Parathyroid adenoma (tissue), 2 donors: ENCODE results near the gene KRTAP10-10.
"Not testable (repeated sequence)": the region's sequence is repeated elsewhere in the genome, so short reads cannot be mapped to it uniquely, and the experiment has no call there.

Source experiments
- H2AFZ ChIP-seq: fragments of 300-600 bp; sonication (generic); one replicate; pipeline ENCODE4 v1.7.0; 2017; ENCODE audit warnings: antibody characterized with exemption, mild to moderate bottlenecking
- H3K27ac ChIP-seq: fragments of 300-600 bp; sonication (generic); one replicate; pipeline ENCODE4 v1.7.0; 2017
- H3K27me3 ChIP-seq: fragments of 300-600 bp; sonication (generic); one replicate; pipeline ENCODE4 v1.7.0; 2017; ENCODE audit warnings: low read length; ENCODE audit not compliant: control insufficient read depth, insufficient read depth
- H3K36me3 ChIP-seq: fragments of 300-600 bp; sonication (generic); one replicate; pipeline ENCODE4 v1.7.0; 2017; ENCODE audit warnings: low read length; ENCODE audit not compliant: control insufficient read depth, insufficient read depth
- H3K4me1 ChIP-seq: fragments of 300-600 bp; sonication (generic); one replicate; pipeline ENCODE4 v1.7.0; 2017; ENCODE audit warnings: control low read depth
- H3K4me2 ChIP-seq: fragments of 300-600 bp; sonication (generic); one replicate; pipeline ENCODE4 v1.7.0; 2017; ENCODE audit warnings: low read length
- H3K4me3 ChIP-seq: fragments of 300-600 bp; sonication (generic); one replicate; pipeline ENCODE4 v1.7.0; 2017; ENCODE audit warnings: low read depth, low read length
- H3K79me2 ChIP-seq: fragments of 300-600 bp; sonication (generic); one replicate; pipeline ENCODE4 v1.7.0; 2017; ENCODE audit warnings: control low read depth
- H3K9ac ChIP-seq: fragments of 300-600 bp; sonication (generic); one replicate; pipeline ENCODE4 v1.7.0; 2017; ENCODE audit warnings: mild to moderate bottlenecking
- H3K9me3 ChIP-seq: fragments of 300-600 bp; sonication (generic); one replicate; pipeline ENCODE4 v1.7.0; 2017; ENCODE audit warnings: low read length; ENCODE audit not compliant: control insufficient read depth
- CTCF ChIP-seq: fragments of 300-600 bp; sonication (generic); IDR thresholded peaks from one replicate; pipeline ENCODE4 v1.7.0; 2017; ENCODE audit warnings: antibody characterized with exemption, mild to moderate bottlenecking
- donor health status: primary hyperparathyroidism.

KRTAP10-10 gene

GRCh38 chr21:44596068-44596725, 41.0 kb upstream of the KRTAP10-10 start:
- Histone ChIP-seq H3K4me1 (no peaks in the 10 kb centered on the region), H3K4me2 (no peak overlapping the region), H3K4me3 (no peak overlapping the region), H3K36me3 (no peaks in the 10 kb centered on the region), H3K79me2 (no peaks in the 10 kb centered on the region), H3K27ac (no peak overlapping the region), H3K9ac (no peak overlapping the region), H2AFZ (no peak overlapping the region), H3K27me3 (no peaks in the 10 kb centered on the region), H3K9me3 (no peaks in the 10 kb centered on the region)
- no peak for TF ChIP-seq CTCF

GRCh38 chr21:44598061-44598460, 39.1 kb upstream of the KRTAP10-10 start:
- Histone ChIP-seq H3K27me3 (no peaks in the 10 kb centered on the region), H3K27ac (no peak overlapping the region)

DNA sequence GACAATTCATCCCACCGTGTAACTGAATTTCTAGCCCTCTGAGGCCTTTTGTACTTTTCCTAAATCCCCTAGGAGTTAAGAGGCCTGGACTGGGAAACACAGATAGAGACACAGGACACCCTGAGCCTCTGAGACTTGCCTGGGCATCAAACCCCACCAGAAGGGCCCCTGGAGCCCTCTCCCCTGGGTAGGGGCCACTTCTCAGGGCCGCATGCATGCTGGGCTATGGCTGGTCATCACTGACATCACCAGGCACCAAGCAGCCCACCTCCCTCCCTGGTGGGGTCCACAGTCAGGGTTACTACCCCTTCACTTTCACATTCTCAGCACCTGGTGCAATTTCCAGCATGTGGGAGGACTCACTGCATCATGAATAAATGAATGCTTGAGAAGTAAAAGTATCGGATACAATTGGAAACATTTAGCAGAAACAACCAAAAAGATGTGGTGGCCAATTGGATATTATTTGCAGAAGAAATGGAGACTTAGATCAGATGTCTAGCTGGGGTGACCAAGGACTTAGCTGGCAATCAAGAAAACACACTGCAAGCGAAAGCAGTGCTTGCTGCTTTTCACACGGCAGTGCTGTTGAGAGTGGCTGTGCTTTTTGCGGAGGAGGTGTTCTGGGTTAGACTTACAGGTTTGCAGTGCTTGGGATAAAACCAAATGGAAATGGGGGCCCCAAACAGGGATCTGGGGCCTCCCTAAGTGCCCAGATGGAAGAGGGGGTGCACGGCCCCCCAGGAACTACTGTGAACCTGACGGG, 37.7 kb upstream of the KRTAP10-10 start:
- Histone ChIP-seq H3K27me3 (no peaks in the 10 kb centered on the region), H3K9me3 (no peaks in the 10 kb centered on the region), H3K4me2 (no peak overlapping the region), H3K4me1 (no peaks in the 10 kb centered on the region), H3K79me2 (no peaks in the 10 kb centered on the region), H3K36me3 (no peaks in the 10 kb centered on the region), H2AFZ (no peak overlapping the region), H3K4me3 (no peak overlapping the region), H3K27ac (no peak overlapping the region), H3K9ac (no peak overlapping the region)
- no peak for TF ChIP-seq CTCF

More at GRCh38 chr21:44598061-44598460, 39.1 kb upstream of the KRTAP10-10 start:
- Histone ChIP-seq H2AFZ (no peak overlapping the region), H3K9me3 (no peaks in the 10 kb centered on the region), H3K4me1 (no peaks in the 10 kb centered on the region), H3K36me3 (no peaks in the 10 kb centered on the region), H3K79me2 (no peaks in the 10 kb centered on the region), H3K4me3 (no peak overlapping the region), H3K4me2 (no peak overlapping the region), H3K9ac (no peak overlapping the region)
- TF ChIP-seq CTCF, result no peak

GRCh38 chr21:44600118-44600978, 36.8 kb upstream of the KRTAP10-10 start, which contains the start of gene KRTAP10-7:
Gene KRTAP10-7, plus strand, starts transcription at chr21:44600597. Its CDS starts 25 bp downstream, at chr21:44600622.
- not testable (repeated sequence) for H3K9me3 ChIP-seq, H3K27ac ChIP-seq, H3K79me2 ChIP-seq, H3K27me3 ChIP-seq, H2AFZ ChIP-seq, H3K36me3 ChIP-seq, H3K9ac ChIP-seq, H3K4me2 ChIP-seq, H3K4me1 ChIP-seq, H3K4me3 ChIP-seq

GRCh38 chr21:44601091-44601490, 36.1 kb upstream of the KRTAP10-10 start:
- not testable (repeated sequence) for H3K4me1 ChIP-seq, H3K9me3 ChIP-seq, H3K36me3 ChIP-seq, H3K4me2 ChIP-seq, H3K27ac ChIP-seq, H2AFZ ChIP-seq, H3K79me2 ChIP-seq, H3K4me3 ChIP-seq, H3K27me3 ChIP-seq, H3K9ac ChIP-seq
